DLD1 (cell line): ENCODE results near the gene TMEM178B.
"Not testable (repeated sequence)": the region's sequence is repeated elsewhere in the genome, so short reads cannot be mapped to it uniquely, and the experiment has no call there.

Experiments used
- in situ Hi-C: cut with HindIII; loops from 2 replicates; pipeline ENCODE4 v1.10.0; 2017; ENCODE audit warnings: low sequenced_read_pairs

Gene TMEM178B

DNA sequence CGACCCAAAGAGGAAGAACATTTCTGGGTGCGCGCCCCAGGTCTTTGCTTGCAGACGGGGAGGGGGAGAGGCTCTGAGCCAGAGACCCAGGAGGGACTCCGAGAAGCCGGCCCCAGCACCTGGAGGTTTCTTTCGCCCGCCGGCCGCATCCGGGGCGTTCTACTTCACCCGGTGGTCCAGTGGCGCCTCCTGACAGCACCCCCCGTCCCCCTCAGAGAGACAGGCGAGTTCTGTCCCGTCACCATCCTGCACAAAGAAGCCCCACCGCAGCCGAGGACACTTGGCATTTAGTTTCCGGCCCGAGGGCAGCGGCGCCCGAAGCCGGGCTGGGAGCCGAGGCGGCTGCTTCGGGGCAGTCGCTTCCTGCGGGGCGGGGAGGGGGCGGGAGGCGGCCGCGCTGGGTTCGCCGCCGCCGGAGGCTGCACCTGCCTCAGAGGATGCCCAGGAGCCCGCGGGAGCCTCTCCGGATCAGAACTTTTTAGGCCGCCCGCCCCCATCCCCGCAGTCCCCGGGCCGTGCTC, at the start of gene TMEM178B:
TMEM178B (plus strand) TSS at position 424 of the 521 bp plus-strand sequence.
- in situ Hi-C loops: no loop called here

- in situ Hi-C loops: no loop called here
Observed at GRCh38 chr7:141024668-141025067, 49.2 kb upstream of the TMEM178B start.

DNA sequence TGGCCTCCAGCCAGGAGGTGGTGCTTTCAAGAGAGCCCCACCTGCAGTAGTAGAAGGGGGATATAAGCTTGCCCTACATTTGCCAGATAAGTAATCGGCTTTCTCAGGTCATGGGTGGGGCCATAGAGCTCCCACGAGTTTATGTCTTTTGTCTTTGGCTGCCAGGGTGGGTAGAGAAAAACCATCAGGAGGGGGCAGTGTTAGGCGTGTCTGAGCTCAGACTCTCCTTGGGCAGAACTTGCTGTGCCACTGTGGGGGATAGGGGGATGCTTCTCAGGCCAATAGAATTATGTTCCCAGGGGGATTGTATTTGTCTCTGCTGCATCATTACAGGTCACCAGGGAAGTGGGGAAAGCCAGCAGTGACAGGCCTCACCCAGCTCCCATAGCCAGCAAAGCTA, 46.8 kb upstream of the TMEM178B start:
- in situ Hi-C loops: no loop called here

GRCh38 chr7:141028767-141029166, 45.1 kb upstream of the TMEM178B start:
- in situ Hi-C loops: no loop called here

DNA sequence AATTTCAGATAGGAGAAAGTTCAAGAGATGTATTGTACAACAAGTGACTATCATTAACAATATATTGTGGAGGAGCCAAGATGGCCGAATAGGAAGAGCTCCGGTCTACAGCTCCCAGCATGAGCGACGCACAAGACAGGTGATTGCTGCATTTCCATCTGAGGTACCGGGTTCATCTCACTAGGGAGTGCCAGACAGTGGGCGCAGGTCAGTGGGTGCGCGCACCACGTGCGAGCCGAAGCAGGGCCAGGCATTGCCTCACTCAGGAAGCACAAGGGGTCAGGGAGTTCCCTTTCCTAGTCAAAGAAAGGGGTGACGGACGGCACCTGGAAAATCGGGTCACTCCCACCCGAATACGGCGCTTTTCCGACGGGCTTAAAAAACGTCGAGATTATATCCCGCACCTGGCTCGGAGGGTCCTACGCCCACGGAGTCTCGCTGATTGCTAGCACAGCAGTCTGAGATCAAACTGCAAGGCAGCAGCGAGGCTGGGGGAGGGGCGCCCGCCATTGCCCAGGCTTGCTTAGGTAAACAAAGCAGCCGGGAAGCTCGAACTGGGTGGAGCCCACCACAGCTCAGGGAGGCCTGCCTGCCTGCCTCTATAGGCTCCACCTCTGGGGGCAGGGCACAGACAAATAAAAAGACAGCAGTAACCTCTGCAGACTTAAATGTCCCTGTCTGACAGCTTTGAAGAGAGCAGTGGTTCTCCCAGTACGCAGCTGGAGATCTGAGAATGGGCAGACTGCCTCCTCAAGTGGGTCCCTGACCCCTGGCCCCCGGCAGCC, 41.1 kb upstream of the TMEM178B start:
- in situ Hi-C loops: not testable (repeated sequence)

DNA sequence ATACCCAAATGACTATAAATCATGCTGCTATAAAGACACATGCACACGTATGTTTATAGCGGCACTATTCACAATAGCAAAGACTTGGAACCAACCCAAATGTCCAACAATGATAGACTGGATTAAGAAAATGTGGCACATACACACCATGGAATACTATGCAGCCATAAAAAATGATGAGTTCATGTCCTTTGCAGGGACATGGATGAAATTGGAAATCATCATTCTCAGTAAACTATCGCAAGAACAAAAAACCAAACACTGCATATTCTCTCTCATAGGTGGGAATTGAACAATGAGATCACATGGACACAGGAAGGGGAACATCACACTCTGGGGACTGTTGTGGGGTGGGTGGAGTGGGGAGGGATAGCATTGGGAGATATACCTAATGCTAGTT, 35.8 kb upstream of the TMEM178B start:
- in situ Hi-C loops: not testable (repeated sequence)

GRCh38 chr7:141039376-141039775, 34.5 kb upstream of the TMEM178B start:
- in situ Hi-C loops: no loop called here

DNA sequence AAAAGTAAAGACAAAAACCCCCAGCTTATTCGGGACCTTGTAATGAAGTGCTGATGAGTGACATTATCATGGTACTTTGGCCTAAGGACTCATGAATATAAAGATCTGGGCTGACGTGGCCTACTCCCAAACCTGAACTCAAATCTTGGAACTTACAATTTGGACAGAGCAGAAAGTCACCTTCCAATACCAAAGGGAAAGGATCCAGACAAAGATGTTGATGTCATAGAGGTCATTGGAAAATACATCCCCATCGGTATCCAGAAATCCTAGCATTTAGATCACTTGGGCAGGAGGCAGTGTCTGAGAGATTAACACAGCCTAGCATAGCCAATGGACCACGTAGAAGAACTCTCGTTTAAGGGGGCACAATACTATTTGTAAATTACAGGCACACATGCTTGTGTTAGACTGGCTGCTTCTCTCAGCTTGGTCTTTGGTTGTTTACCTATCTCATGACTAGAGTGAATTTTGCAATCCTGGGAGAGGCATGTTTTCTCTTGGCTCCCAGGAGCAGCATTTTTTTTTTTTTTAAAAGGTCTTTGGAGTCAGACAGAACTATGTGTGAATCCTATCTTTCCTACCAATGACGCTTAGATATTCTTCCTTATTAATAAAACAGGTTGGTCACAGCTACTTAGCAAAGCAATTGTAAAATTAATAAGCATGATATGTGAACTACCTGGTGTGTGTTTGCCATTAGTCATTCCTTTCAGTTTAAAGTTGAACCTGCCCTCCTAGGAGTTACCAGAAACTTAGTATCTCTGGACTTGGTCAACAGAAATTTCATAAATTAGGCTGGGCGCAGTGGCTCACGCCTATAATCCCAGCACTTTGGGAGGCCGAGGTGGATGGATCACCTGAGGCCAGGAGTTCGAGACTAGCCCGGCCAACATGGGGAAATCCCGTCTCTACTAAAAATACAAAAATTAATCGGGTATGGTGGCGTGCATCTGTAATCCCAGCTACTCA, 31.4 kb upstream of the TMEM178B start:
- in situ Hi-C loops: no loop called here

GRCh38 chr7:141043616-141044015, 30.2 kb upstream of the TMEM178B start:
- in situ Hi-C loops: no loop called here

DNA sequence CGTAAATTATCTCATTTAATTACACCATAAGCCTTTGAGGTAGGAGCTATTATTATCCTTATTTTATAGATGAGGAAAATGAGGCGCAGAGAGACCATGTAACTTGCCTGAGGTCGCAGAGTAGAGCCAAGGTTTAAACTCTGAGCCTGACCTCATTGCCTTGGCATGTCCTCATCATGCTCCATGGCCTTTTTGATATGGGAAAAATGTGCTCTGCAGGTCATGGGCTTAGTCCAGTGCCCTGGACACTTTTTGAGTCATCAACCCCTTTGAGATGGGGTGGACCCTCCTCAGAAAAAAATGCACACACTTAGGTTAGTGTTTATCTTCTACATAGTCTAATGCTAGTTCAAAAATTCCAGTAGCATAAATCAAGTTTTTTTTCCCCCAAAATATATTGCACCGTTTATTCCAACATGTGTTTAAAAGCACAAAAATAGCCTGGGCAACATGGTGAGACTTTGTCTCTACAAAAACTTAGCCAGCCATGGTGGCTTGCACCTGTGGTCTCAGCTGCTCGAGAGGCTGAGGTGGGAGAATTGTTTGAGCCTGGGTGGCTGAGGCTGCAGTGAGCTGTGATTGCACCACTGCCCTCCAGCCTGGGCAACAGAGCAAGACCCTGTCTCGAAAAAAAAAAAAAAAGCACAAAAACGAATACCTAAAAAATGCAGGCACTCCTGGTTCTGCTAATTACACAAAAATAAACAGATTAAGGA, 28.6 kb upstream of the TMEM178B start:
- in situ Hi-C loops: no loop called here

DNA sequence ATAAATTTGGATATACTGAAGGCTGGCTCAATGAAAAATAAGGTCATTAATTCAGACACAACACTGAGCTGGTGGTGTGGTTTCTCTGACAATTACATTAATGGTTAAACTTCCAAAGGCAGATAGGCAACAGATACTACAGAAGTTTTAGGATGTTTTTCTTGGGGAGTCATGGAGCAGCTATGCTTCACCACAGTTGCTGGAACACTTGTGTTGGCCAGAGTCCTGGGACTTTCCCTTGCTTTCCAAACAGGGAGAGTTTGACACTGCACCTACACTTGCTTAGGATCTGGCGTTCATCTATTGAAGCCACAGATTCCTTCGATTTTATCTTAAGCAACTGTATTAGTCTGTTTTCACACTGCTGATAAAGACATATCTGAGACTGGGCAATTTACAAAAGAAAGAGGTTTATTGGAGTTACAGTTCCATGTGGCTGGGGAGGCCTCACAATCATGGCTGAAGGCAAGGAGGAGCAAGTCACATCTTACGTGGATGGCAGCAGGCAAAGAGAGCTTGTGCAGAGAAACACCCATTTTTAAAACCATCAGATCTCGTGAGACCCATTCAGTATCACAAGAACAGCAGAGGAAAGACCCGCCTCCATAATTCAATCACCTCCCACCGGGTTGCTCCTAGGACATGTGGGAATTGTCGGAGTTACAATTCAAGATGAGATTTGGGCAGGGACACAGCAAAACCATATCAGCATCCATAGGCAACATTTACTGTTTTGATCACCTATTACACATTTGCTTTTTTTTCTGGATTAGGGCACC, 27.8 kb upstream of the TMEM178B start:
- in situ Hi-C loops: no loop called here

GRCh38 chr7:141053626-141054025, 20.2 kb upstream of the TMEM178B start:
- in situ Hi-C loops: no loop called here

- in situ Hi-C loops: no loop called here
Observed at GRCh38 chr7:141055146-141055545, 18.7 kb upstream of the TMEM178B start.

GRCh38 chr7:141057788-141058187, 16.1 kb upstream of the TMEM178B start:
- in situ Hi-C loops: no loop called here

DNA sequence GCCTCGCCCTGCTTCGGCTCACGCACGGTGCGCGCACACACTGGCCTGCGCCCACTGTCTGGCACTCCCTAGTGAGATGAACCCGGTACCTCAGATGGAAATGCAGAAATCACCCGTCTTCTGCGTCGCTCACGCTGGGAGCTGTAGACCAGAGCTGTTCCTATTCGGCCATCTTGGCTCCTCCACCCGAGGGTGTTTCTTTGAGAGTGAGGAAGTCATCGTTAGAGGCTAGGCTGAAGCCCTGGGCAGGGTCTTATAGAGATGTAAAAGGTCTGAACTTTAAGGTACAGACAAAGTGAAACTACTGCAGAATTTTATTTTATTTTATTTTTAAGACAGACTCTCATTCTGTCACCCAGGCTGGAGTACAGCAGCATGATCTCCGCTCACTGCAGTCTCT, 6.0 kb upstream of the TMEM178B start:
- in situ Hi-C loops: not testable (repeated sequence)

- in situ Hi-C loops: no loop called here
Observed at GRCh38 chr7:141071260-141071854, 2.5 kb upstream of the TMEM178B start.

DNA sequence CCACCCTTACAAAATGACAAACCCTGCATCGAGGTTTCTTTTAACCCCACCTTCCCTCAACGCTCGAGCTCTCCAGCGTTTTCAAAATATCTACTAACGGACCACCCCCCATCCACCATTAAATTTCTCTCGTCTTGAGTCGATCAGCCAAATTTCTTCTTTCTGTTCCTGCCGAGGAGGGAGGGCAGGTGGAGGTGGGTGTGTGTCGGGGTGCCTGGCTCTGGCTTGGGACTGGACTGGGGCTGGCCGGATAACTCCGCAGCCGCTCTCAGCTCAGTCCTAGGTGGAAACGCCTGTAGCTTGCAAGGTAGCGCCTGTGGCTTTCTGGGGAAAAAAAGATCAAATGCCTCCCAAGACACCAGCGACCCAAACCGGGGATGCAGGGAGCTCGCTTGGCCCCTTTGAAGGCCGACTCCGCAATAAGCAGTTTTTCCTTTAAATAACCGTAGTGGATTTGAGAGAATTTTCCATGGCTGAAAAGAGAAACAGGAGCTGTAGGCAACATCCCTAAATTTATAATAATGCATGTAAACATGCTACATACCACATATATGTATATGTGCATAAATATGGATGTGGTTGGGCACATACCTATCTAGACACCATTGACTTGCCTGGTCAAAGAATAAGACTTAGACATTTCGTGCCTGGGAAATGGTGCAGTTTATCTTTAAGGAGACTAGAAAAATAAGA, 1.9 kb upstream of the TMEM178B start:
- in situ Hi-C loops: no loop called here

DNA sequence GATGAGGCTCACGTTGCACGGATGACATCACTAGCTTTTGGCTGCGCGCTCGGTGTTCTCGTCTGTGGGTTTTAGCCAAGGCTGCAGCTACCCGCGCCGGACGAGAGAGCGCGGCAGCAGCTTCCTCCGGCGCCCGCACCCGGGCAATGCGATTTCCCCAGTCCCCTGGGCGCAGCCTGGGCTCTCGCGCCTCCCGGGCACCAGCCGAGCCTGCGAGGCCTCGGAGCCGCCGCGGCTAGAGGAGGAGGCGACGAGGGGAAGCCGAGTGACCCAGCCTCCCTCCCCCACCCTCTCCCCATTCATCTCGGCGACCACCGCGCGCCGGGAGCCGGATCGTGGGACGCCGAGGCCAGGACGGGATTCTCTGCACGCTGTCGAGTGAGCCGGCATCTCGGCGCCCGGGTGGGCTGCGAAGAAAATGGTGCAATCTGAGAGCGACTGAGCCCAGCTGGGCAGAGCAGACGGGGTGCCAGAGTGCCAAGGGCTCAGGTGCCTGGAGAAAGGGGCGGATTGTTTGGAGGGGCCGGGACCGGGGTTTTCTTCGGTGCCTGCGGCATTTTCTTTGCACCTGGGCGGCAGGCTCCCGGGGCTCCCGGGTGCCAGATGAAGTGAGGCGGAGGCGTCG, 1.2 kb upstream of the TMEM178B start:
- in situ Hi-C loops: no loop called here

DNA sequence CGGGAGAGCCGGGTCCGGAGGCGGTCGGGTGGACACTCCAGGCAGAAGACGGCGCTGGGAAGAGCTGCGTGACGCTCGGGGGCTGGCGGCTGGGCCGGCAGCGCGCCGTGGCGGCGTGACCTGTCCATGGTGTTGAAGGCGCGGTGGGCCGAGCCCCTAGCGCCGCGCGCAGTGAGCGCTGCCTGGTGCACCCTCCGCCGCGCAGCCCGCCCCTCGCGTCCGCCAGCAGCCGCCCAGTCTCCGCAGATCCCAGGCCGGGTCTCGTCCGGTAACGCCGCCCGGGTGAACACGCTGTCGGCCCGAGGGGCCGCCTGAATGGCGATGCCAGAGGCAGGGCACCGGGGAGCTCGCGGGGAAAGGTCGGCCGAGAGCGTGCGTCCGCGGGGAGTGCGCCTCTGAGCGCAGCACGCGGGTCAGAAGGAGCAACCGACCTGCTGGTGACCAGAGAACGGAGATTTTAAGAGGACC, 657 bp upstream of the TMEM178B start:
- in situ Hi-C loops: no loop called here
